ENCODE results near the gene COL9A2.
"Not testable (repeated sequence)": the region's sequence is repeated elsewhere in the genome, so short reads cannot be mapped to it uniquely, and the experiment has no call there.

COL9A2 gene

GRCh38 chr1:40332695-40333094 lies 15.6 kb upstream of the COL9A2 start:
- Histone ChIP-seq H3K27ac (ENCODE audit: low read length) (no peak overlapping the region), H3K4me1 (ENCODE audit: insufficient read depth, low read length) (no peaks in the 10 kb centered on the region), H3K4me3 (ENCODE audit: low read depth in 1 of 2, low read length in 2 of 2) (no peak overlapping the region), H3K9me3 (ENCODE audit: insufficient read depth, low read length, severe bottlenecking) (no peaks in the 10 kb centered on the region), H3K4me2 (ENCODE audit: insufficient read depth, low read length) (no peak overlapping the region), H2AFZ (ENCODE audit: low read depth, low read length) (no peak overlapping the region), H3K36me3 (ENCODE audit: insufficient read depth, low read length) (no peaks in the 10 kb centered on the region), H3K27me3 (ENCODE audit: insufficient read depth, low read length, poor library complexity) (no peaks in the 10 kb centered on the region), H3K79me2 (ENCODE audit: insufficient read depth, low read length) (no peaks in the 10 kb centered on the region), H3K9ac (ENCODE audit: low read depth, low read length) (no peak overlapping the region), H4K20me1 (ENCODE audit: insufficient read depth, low read length) (no peaks in the 10 kb centered on the region)
- ATAC-seq (ENCODE audit: insufficient read depth, low read depth) (no peak), DNase-seq (no peak)
- no peak for TF ChIP-seq EZH2 (IDR thresholded peaks at IDR 0.05; ENCODE audit: borderline replicate concordance, low read depth, low read length, severe bottlenecking)
- TF ChIP-seq, protein P1, sequence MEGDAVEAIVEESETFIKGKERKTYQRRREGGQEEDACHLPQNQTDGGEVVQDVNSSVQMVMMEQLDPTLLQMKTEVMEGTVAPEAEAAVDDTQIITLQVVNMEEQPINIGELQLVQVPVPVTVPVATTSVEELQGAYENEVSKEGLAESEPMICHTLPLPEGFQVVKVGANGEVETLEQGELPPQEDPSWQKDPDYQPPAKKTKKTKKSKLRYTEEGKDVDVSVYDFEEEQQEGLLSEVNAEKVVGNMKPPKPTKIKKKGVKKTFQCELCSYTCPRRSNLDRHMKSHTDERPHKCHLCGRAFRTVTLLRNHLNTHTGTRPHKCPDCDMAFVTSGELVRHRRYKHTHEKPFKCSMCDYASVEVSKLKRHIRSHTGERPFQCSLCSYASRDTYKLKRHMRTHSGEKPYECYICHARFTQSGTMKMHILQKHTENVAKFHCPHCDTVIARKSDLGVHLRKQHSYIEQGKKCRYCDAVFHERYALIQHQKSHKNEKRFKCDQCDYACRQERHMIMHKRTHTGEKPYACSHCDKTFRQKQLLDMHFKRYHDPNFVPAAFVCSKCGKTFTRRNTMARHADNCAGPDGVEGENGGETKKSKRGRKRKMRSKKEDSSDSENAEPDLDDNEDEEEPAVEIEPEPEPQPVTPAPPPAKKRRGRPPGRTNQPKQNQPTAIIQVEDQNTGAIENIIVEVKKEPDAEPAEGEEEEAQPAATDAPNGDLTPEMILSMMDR (IDR thresholded peaks at IDR 0.05; ENCODE audit: borderline replicate concordance, extremely low read depth, low read length, poor library complexity, severe bottlenecking): no peak

DNA sequence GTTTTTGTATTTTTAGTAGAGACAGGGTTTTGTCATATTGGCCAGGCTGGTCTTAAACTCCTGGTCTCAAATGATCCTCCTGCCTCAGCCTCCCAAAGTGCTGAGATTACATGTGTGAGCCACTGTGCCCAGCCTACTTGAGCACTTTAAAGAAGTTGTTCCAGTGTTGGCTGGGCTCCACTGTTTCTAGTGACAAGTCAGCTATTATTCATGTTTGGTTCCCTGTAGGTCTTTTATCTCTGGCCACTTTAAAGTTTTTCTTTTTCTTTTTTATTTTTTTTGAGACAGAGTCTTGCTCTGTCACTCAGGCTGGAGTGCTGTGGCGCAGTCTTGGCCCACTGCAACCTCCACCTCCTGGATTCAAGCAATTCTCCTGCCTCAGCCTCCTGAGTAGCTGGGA lies 14.3 kb upstream of the COL9A2 start:
- H3K27me3 ChIP-seq (ENCODE audit: insufficient read depth, low read length, poor library complexity); H3K4me3 ChIP-seq (ENCODE audit: low read depth in 1 of 2, low read length in 2 of 2); H3K79me2 ChIP-seq (ENCODE audit: insufficient read depth, low read length); DNase-seq; H4K20me1 ChIP-seq (ENCODE audit: insufficient read depth, low read length); H3K27ac ChIP-seq (ENCODE audit: low read length); H3K36me3 ChIP-seq (ENCODE audit: insufficient read depth, low read length); H2AFZ ChIP-seq (ENCODE audit: low read depth, low read length); H3K9ac ChIP-seq (ENCODE audit: low read depth, low read length); ATAC-seq (ENCODE audit: insufficient read depth, low read depth); H3K4me1 ChIP-seq (ENCODE audit: insufficient read depth, low read length); H3K9me3 ChIP-seq (ENCODE audit: insufficient read depth, low read length, severe bottlenecking); H3K4me2 ChIP-seq (ENCODE audit: insufficient read depth, low read length): not testable (repeated sequence)

GRCh38 chr1:40318970-40319621 lies 2.0 kb upstream of the COL9A2 start:
- H4K20me1 ChIP-seq (ENCODE audit: insufficient read depth, low read length): no peaks in the 10 kb centered on the region; the same call in 1 of the 2 replicates
- no peak overlapping the region for H3K27ac ChIP-seq (ENCODE audit: low read length)
- no peak overlapping the region for H3K9ac ChIP-seq (ENCODE audit: low read depth, low read length)
- H3K9me3 ChIP-seq (ENCODE audit: insufficient read depth, low read length, severe bottlenecking): no peaks in the 10 kb centered on the region
- peaks cover 27% of the 10 kb centered on the region for H3K4me1 ChIP-seq (ENCODE audit: insufficient read depth, low read length)
- H3K36me3 ChIP-seq (ENCODE audit: insufficient read depth, low read length): no peaks in the 10 kb centered on the region
- no peak overlapping the region for H3K4me2 ChIP-seq (ENCODE audit: insufficient read depth, low read length)
- H2AFZ ChIP-seq (ENCODE audit: low read depth, low read length): no peak overlapping the region
- H3K4me3 ChIP-seq (ENCODE audit: low read depth in 1 of 2, low read length in 2 of 2): no peak overlapping the region
- DNase-seq (no peak), ATAC-seq (ENCODE audit: insufficient read depth, low read depth) (no peak)
- peaks cover 29% of the 10 kb centered on the region for H3K27me3 ChIP-seq (ENCODE audit: insufficient read depth, low read length, poor library complexity)
- H3K79me2 ChIP-seq (ENCODE audit: insufficient read depth, low read length): no peaks in the 10 kb centered on the region
- TF ChIP-seq, protein P1 (IDR thresholded peaks at IDR 0.05; ENCODE audit: borderline replicate concordance, extremely low read depth, low read length, poor library complexity, severe bottlenecking): no peak
- no peak for TF ChIP-seq EZH2 (IDR thresholded peaks at IDR 0.05; ENCODE audit: borderline replicate concordance, low read depth, low read length, severe bottlenecking)

DNA sequence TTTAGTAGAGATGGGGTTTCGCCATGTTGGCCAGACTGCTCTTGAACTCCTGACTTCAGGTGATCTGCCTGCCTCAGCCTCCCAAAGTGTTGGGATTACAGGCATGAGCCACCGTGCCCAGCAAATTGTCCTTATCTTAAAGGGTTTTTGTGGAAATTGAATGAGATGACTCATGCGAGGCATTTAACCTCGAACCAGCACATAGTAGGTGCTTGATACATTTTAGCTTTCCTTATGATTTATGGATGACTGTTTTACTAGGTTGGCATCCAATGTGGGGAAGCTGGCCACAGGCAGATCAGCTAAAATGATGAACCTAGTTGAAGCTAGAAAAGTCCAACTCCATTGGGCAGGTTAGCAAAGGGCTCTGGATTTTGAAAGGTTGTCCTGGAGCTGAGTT lies 1.4 kb upstream of the COL9A2 start:
- Histone ChIP-seq H3K4me3 (ENCODE audit: low read depth in 1 of 2, low read length in 2 of 2) (no peak overlapping the region), H3K27me3 (ENCODE audit: insufficient read depth, low read length, poor library complexity) (peaks cover 29% of the 10 kb centered on the region), H3K9ac (ENCODE audit: low read depth, low read length) (no peak overlapping the region), H3K9me3 (ENCODE audit: insufficient read depth, low read length, severe bottlenecking) (no peaks in the 10 kb centered on the region), H4K20me1 (ENCODE audit: insufficient read depth, low read length) (no peaks in the 10 kb centered on the region; the same call in 1 of the 2 replicates), H3K4me2 (ENCODE audit: insufficient read depth, low read length) (no peak overlapping the region), H3K27ac (ENCODE audit: low read length) (no peak overlapping the region), H3K36me3 (ENCODE audit: insufficient read depth, low read length) (no peaks in the 10 kb centered on the region), H3K79me2 (ENCODE audit: insufficient read depth, low read length) (no peaks in the 10 kb centered on the region), H3K4me1 (ENCODE audit: insufficient read depth, low read length) (peaks cover 27% of the 10 kb centered on the region), H2AFZ (ENCODE audit: low read depth, low read length) (no peak overlapping the region)
- ATAC-seq (ENCODE audit: insufficient read depth, low read depth) (no peak), DNase-seq (no peak)
- TF ChIP-seq, protein P1 (IDR thresholded peaks at IDR 0.05; ENCODE audit: borderline replicate concordance, extremely low read depth, low read length, poor library complexity, severe bottlenecking): no peak
- no peak for TF ChIP-seq EZH2 (IDR thresholded peaks at IDR 0.05; ENCODE audit: borderline replicate concordance, low read depth, low read length, severe bottlenecking)
